MM.1S (cell line): ENCODE results near the gene SDHAF1.

Experiments
- DNase-seq: peaks from one replicate; pipeline ENCODE4 v3.0.0-alpha.2; 2015
- H2AFZ ChIP-seq: fragments of 300-600 bp; sonication (generic); 2 replicates; pipeline ENCODE4 v1.6.0; 2016; ENCODE audit warnings: antibody characterized with exemption, low read length
- H3F3A ChIP-seq: fragments of 300-600 bp; sonication (generic); 2 replicates; pipeline ENCODE4 v1.6.1; 2016; ENCODE audit warnings: mild to moderate bottlenecking, antibody characterized with exemption, low read length, moderate library complexity, mixed read lengths; ENCODE audit not compliant: insufficient read depth
- H3K27ac ChIP-seq: fragments of 300-600 bp; sonication (generic); 2 replicates; pipeline ENCODE4 v1.5.1; 2016; ENCODE audit warnings: mild to moderate bottlenecking, low read length
- H3K27me3 ChIP-seq: fragments of 300-600 bp; sonication (generic); replicated peaks from 2 replicates; pipeline ENCODE4 v1.6.0; 2016; ENCODE audit warnings: low read length; ENCODE audit not compliant: insufficient read depth
- H3K36me3 ChIP-seq: fragments of 300-600 bp; sonication (generic); replicated peaks from 2 replicates; pipeline ENCODE4 v1.6.1; 2016; ENCODE audit warnings: mild to moderate bottlenecking, low read length, mixed read lengths; ENCODE audit not compliant: insufficient read depth
- H3K4me1 ChIP-seq: fragments of 300-600 bp; sonication (generic); 2 replicates; pipeline ENCODE4 v1.6.1; 2016; ENCODE audit warnings: low read length, mixed read lengths
- H3K4me2 ChIP-seq: fragments of 300-600 bp; sonication (generic); 2 replicates; pipeline ENCODE4 v1.6.0; 2016; ENCODE audit warnings: low read depth, low read length
- H3K4me3 ChIP-seq: fragments of 300-600 bp; sonication (generic); 2 replicates; pipeline ENCODE4 v1.5.1; 2016; ENCODE audit warnings: low read length, mixed read lengths
- H3K79me2 ChIP-seq: fragments of 300-600 bp; sonication (generic); 2 replicates; pipeline ENCODE4 v1.6.1; 2016; ENCODE audit warnings: mixed run types, low read length, mixed read lengths
- H3K9ac ChIP-seq: fragments of 300-600 bp; sonication (generic); 2 replicates; pipeline ENCODE4 v1.6.1; 2016; ENCODE audit warnings: low read length, mixed read lengths
- H3K9me2 ChIP-seq: fragments of 300-600 bp; sonication (generic); replicated peaks from 2 replicates; pipeline ENCODE4 v1.6.1; 2016; ENCODE audit warnings: mild to moderate bottlenecking, low read length, mixed read lengths; ENCODE audit not compliant: insufficient read depth
- H3K9me3 ChIP-seq: fragments of 300-600 bp; sonication (generic); replicated peaks from 2 replicates; pipeline ENCODE4 v1.6.1; 2016; ENCODE audit warnings: mild to moderate bottlenecking, low read length, mixed read lengths; ENCODE audit not compliant: insufficient read depth
- H4K20me1 ChIP-seq: fragments of 300-600 bp; sonication (generic); 2 replicates; pipeline ENCODE4 v1.6.1; 2016; ENCODE audit warnings: mild to moderate bottlenecking, low read length, moderate library complexity, mixed read lengths; ENCODE audit not compliant: insufficient read depth
- EZH2 ChIP-seq: fragments of 300-600 bp; sonication (generic); optimal IDR thresholded peaks from 2 replicates; pipeline ENCODE3; 2017; ENCODE audit warnings: low read depth, mild to moderate bottlenecking, antibody characterized with exemption, low read length, mixed read lengths
- EZH2phosphoT487 ChIP-seq: fragments of 300-600 bp; sonication (generic); IDR thresholded peaks from 2 replicates; pipeline ENCODE4 v1.6.1; 2018; ENCODE audit warnings: antibody characterized with exemption, low read length
- TF ChIP-seq, protein P1 (sequence below): fragments of 300-600 bp; sonication (generic); IDR thresholded peaks from 2 replicates; pipeline ENCODE4 v1.5.1; 2016; ENCODE audit warnings: antibody characterized with exemption, low read length, mixed read lengths

SDHAF1 gene

GRCh38 chr19:35990771-35991730 lies 3.9 kb upstream of the SDHAF1 start:
- Histone ChIP-seq H3K27me3 (peaks cover 16% of the 10 kb centered on the region), H3K4me1 (peaks cover 2% of the 10 kb centered on the region), H3K4me3 (no peak overlapping the region), H3K79me2 (peaks cover 11% of the 10 kb centered on the region), H3K9ac (no peak overlapping the region), H3F3A (no peaks in the 10 kb centered on the region), H4K20me1 (no peaks in the 10 kb centered on the region), H3K9me3 (no peaks in the 10 kb centered on the region), H3K4me2 (no peak overlapping the region), H3K36me3 (no peaks in the 10 kb centered on the region), H2AFZ (no peak overlapping the region), H3K9me2 (no peaks in the 10 kb centered on the region), H3K27ac (no peak overlapping the region)
- DNase-seq = no peak
- no peak for TF ChIP-seq EZH2
- TF ChIP-seq, protein P1, sequence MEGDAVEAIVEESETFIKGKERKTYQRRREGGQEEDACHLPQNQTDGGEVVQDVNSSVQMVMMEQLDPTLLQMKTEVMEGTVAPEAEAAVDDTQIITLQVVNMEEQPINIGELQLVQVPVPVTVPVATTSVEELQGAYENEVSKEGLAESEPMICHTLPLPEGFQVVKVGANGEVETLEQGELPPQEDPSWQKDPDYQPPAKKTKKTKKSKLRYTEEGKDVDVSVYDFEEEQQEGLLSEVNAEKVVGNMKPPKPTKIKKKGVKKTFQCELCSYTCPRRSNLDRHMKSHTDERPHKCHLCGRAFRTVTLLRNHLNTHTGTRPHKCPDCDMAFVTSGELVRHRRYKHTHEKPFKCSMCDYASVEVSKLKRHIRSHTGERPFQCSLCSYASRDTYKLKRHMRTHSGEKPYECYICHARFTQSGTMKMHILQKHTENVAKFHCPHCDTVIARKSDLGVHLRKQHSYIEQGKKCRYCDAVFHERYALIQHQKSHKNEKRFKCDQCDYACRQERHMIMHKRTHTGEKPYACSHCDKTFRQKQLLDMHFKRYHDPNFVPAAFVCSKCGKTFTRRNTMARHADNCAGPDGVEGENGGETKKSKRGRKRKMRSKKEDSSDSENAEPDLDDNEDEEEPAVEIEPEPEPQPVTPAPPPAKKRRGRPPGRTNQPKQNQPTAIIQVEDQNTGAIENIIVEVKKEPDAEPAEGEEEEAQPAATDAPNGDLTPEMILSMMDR = no peak
- no peak for TF ChIP-seq EZH2phosphoT487

DNA sequence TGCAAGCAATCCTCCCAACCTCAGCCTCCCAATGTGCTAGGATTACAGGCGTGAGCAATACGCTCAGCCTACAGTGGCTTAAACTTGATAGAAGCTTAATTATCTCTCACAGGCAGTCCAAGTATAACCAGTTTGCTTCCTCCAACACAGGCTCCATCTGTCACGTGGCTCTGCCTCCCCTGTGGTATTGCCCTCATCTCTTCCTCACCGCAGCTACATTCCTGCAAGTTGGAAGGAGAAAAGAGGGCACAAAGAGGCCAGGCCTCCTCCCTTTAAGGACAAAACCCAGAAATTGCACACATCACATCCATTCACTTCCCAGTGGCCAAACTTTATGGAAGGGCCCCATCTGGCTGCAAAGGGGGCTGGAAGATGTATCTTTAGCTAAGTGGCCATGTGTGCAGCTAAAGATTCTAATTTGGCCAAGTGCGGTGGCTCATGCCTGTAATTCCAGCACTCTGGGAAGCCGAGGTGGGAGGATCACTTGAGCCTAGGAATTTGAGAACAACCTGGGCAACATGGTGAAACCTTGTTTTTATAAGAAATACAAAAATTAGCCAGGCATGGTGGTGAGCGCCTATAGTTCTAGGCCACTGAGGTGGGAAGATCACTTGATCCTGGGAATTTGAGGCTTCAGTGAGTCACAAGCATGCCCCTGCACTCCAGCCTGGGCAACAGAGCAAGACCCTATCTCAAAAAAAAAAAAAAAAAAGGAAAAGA lies 3.1 kb upstream of the SDHAF1 start:
- H3K9me2 ChIP-seq = no peaks in the 10 kb centered on the region
- H3F3A ChIP-seq = no peaks in the 10 kb centered on the region
- H3K27me3 ChIP-seq = peaks cover 8% of the 10 kb centered on the region
- H3K27ac ChIP-seq = no peak overlapping the region
- no peak overlapping the region for H2AFZ ChIP-seq
- no peak overlapping the region for H3K9ac ChIP-seq
- H3K4me3 ChIP-seq = no peak overlapping the region
- H3K36me3 ChIP-seq = no peaks in the 10 kb centered on the region
- no peaks in the 10 kb centered on the region for H3K9me3 ChIP-seq
- peaks cover 19% of the 10 kb centered on the region for H3K79me2 ChIP-seq
- peaks cover 9% of the 10 kb centered on the region for H3K4me1 ChIP-seq
- no peak for DNase-seq
- no peak overlapping the region for H3K4me2 ChIP-seq
- TF ChIP-seq, protein P1 = no peak
- H4K20me1 ChIP-seq = no peaks in the 10 kb centered on the region

DNA sequence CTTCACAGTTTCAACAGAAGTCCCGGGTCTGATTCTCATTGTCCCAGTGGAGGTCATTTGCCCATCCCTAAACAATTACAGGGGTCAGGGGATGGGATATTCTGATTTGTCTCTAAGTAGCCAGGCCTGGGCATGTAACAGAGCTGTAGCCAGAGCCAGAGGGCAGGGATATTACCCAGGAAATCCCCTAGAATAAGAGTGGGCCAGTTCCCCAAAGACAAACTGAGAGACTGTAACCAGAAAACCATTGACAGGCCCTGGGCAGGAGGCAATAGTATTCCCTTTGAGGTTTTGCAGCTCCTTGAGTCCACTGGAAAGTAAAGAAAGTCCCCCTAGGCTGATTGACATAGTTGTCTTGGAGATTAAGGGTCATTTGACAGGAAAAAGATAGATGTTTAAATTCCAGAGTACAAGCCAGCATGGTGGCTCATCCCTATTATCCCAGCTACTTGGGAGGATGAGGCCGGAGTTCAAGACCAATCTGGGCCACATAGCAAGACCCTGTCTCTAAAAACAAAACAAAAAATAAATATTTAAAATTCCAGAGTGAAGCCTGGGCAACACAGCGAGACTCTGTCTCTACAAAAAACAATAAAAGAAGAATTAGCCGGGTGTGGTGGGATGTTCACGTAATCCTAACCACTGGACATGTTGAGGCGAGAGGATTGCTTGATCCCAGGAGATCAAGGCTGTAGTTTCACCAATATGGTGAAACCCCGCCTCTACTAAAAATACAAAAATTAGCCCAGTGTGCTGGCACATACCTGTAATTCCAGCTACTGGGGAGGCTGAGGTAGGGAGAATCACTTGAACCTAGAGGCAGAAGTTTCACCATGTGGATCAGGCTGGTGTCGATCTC lies 1.9 kb upstream of the SDHAF1 start:
- TF ChIP-seq EZH2 (no peak), EZH2phosphoT487 (no peak)
- TF ChIP-seq, protein P1 = no peak
- Histone ChIP-seq H3K4me2 (no peak overlapping the region), H3K79me2 (peaks cover 27% of the 10 kb centered on the region), H3K9me3 (no peaks in the 10 kb centered on the region), H2AFZ (no peak overlapping the region), H3K9me2 (no peaks in the 10 kb centered on the region), H3K27ac (no peak overlapping the region), H3F3A (no peaks in the 10 kb centered on the region), H4K20me1 (no peaks in the 10 kb centered on the region), H3K4me1 (peaks cover 9% of the 10 kb centered on the region), H3K9ac (no peak overlapping the region), H3K27me3 (peaks cover 6% of the 10 kb centered on the region; the same call in 1 of the 2 replicates), H3K4me3 (no peak overlapping the region), H3K36me3 (no peaks in the 10 kb centered on the region)
- DNase-seq = no peak
